Muscle of leg (tissue), 11 donors: ENCODE data around the gene ING1. TPM values are rescaled to one million over a fixed set of nuclear protein-coding genes. Genes with fewer than 3 reads are reported as not detected.
"Not testable (repeated sequence)": the region's sequence is repeated elsewhere in the genome, so short reads cannot be mapped to it uniquely, and the experiment has no call there.

Experiments used
- DNase-seq: peaks from one replicate; pipeline ENCODE4 v3.0.0; 2013
- H3K27ac ChIP-seq: one replicate; pipeline ENCODE4 v1.5.1; 2013; ENCODE audit warnings: mild to moderate bottlenecking, low read length, control low read depth
- H3K27me3 ChIP-seq: one replicate; pipeline ENCODE4 v1.6.1; 2013; ENCODE audit warnings: low read length; ENCODE audit not compliant: control insufficient read depth, insufficient read depth
- H3K36me3 ChIP-seq: one replicate; pipeline ENCODE4 v1.6.1; 2013; ENCODE audit warnings: low read length; ENCODE audit not compliant: control insufficient read depth, insufficient read depth
- H3K4me1 ChIP-seq: one replicate; pipeline ENCODE4 v1.6.1; 2013; ENCODE audit warnings: low read length; ENCODE audit not compliant: control insufficient read depth, insufficient read depth
- H3K4me3 ChIP-seq: one replicate; pipeline ENCODE4 v1.5.1; 2013; ENCODE audit warnings: low read length, control low read depth
- H3K9me3 ChIP-seq: replicated peaks from 2 replicates; pipeline ENCODE4 v1.6.1; 2013; ENCODE audit warnings: low read depth, low read length; ENCODE audit not compliant: control insufficient read depth
- WGBS: methylation state at CpG from one replicate; pipeline ENCODE4 v1.1.5; 2013; ENCODE audit warnings: missing lambda C conversion rate; ENCODE audit not compliant: insufficient coverage; 5-methylcytosine and 5-hydroxymethylcytosine counted together
- polyA plus RNA-seq, 8 donors: library from polyadenylated mRNA; unstranded; fragments of 120-200 nt; gene quantifications; one replicate each; pipeline versions ENCODE4 v1.2.1 to v1.2.3, GENCODE V29; 2013; ENCODE audit warnings: inconsistent platforms in 1 of 8, low replicate concordance in 1 of 8; ENCODE audit not compliant: insufficient read length in 8 of 8, insufficient read depth in 1 of 8
- total RNA-seq: library from RNA; stranded (reverse); fragments of 120-200 nt; gene quantifications from one replicate; pipeline ENCODE4 v1.2.4, GENCODE V29; 2013

The ING1 gene
- total and polyA plus RNA-seq, 9 donors: 6.0 to 16.9 (median 13.5) TPM

- peaks cover 12% of the 10 kb centered on the region for H3K4me1 ChIP-seq
- peak; percentile 67 for DNase-seq
Observed at GRCh38 chr13:110713981-110714796, 689 bp downstream of the ING1 start.

DNA sequence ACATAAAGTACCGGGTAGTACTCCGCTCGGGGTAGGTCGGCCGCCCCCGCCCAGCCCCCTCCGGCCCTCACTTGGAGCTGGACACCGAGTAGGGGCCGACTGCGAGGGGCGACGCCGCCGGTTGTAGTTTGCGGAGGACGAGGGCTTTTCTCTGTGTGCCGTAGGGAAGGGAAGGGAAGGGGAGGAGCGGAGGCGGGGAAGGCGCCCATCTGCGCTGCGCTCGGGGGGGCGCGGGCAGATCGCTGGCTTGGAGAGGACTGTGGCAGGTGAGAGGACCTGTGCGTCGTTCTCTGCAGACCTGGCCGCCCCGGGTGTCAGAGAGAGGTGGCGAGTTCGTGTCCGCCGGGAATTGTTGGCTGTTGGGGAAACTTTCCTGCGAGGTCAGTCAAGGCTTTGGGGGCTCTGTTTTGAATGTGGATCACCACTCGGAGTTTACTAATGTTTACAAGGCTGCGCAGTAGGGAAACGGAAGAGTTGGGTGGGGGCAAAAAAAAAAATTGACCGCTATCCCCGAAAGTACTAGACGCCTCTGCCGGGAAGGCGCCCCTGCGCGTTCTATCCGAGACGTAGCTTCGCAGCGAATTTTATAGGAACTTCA, 1.4 kb downstream of the ING1 start:
- H3K27ac ChIP-seq: peak overlapping the region; percentile 100
- H3K9me3 ChIP-seq: no peaks in the 10 kb centered on the region
- H3K36me3 ChIP-seq: peaks cover 10% of the 10 kb centered on the region
- under 1% methylated on average over 48 of the region's 49 CpGs for WGBS
- DNase-seq: peak; percentile 84
- H3K27me3 ChIP-seq: no peaks in the 10 kb centered on the region
- peak overlapping the region; percentile 70 for H3K4me3 ChIP-seq
- peaks cover 12% of the 10 kb centered on the region for H3K4me1 ChIP-seq

More at GRCh38 chr13:110713981-110714796, 689 bp downstream of the ING1 start:
- Histone ChIP-seq H3K9me3 (no peaks in the 10 kb centered on the region), H3K4me3 (peak overlapping the region; percentile 70), H3K27ac (peak overlapping the region; percentile 100), H3K36me3 (peaks cover 3% of the 10 kb centered on the region), H3K27me3 (no peaks in the 10 kb centered on the region)
- 1% methylated on average over 68 of the region's 86 CpGs for WGBS

GRCh38 chr13:110715395-110716246, 2.1 kb downstream of the ING1 start:
- under 1% methylated on average over 64 of the region's 74 CpGs for WGBS
- Histone ChIP-seq H3K4me3 (peak overlapping the region; percentile 99), H3K27ac (peak overlapping the region; percentile 100), H3K36me3 (peaks cover 12% of the 10 kb centered on the region), H3K9me3 (no peaks in the 10 kb centered on the region), H3K27me3 (no peaks in the 10 kb centered on the region), H3K4me1 (peaks cover 12% of the 10 kb centered on the region)
- peak; percentile 100 for DNase-seq

DNA sequence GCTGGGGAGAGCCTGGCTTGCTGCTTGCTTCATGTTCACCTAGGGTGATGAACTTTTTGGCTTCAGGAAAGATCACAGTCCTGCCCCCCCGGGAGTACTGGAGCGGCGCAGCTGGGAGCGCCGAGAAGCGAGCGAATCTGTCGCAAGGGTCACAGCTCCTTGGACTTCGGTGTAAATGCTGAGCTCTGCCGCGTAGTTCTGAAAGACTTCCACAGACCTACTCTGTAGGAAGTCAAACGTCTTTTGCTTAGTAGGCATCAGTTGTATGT, 2.7 kb downstream of the ING1 start:
- Histone ChIP-seq H3K4me1 (peaks cover 10% of the 10 kb centered on the region), H3K27ac (peak overlapping the region; percentile 98), H3K36me3 (peaks cover 16% of the 10 kb centered on the region), H3K9me3 (no peaks in the 10 kb centered on the region), H3K27me3 (no peaks in the 10 kb centered on the region), H3K4me3 (peak overlapping the region; percentile 99)
- DNase-seq: no peak
- WGBS: no CpG with 5 or more reads among the region's 12 CpGs

GRCh38 chr13:110719036-110719710, 5.7 kb downstream of the ING1 start:
- Histone ChIP-seq H3K4me1 (peaks cover 5% of the 10 kb centered on the region), H3K9me3 (no peaks in the 10 kb centered on the region), H3K27me3 (no peaks in the 10 kb centered on the region), H3K4me3 (no peak overlapping the region), H3K27ac (no peak overlapping the region), H3K36me3 (peaks cover 17% of the 10 kb centered on the region)
- no peak for DNase-seq
- WGBS: 95% methylated on average over 61 of the region's 61 CpGs

DNA sequence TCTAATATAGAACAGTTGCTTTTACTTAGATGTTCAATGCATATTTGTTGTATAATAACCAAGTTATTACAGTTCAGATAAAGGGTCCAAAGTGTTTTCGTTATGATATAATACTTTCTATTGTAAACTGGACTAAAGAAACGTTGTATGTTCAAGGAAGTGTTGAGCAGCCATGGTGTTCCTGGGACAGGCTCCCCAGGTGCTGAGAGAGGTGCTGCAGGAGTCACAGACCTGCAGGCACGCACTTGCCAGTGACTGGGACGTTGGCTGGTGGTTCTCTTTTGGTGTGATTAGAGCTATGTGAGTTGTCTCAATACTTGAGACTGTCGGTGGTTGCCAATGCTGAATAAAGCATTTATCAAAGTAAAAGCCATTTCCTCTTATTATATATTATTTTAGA, 9.5 kb downstream of the ING1 start:
- Histone ChIP-seq H3K27ac (no peak overlapping the region), H3K4me1 (no peaks in the 10 kb centered on the region), H3K36me3 (peaks cover 17% of the 10 kb centered on the region), H3K9me3 (no peaks in the 10 kb centered on the region), H3K27me3 (no peaks in the 10 kb centered on the region), H3K4me3 (no peak overlapping the region)
- WGBS: 100% methylated on average over 1 of the region's 5 CpGs
- no peak for DNase-seq

DNA sequence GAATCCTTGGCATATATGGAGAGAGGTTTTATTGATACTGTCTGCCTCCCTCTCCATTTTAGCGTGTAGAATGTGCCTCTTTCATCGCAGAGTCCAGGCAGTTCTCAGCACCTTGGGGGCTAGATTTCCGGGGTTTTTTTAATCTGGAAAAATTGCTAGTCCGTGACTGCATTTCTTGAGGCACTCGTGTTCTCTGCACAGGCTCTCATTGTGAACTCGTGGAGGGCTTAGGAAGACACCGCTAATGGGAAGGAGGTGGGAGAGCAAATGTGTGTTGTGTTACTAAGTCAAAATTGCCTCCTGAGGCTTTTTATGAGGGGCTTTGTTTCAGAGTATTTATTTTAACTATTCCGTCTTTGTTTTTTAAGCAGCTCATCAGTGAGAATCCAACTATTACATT, 10.1 kb downstream of the ING1 start:
- no peaks in the 10 kb centered on the region for H3K27me3 ChIP-seq
- WGBS: 47% methylated on average over 4 of the region's 8 CpGs
- H3K27ac ChIP-seq: no peak overlapping the region
- no peaks in the 10 kb centered on the region for H3K9me3 ChIP-seq
- no peak overlapping the region for H3K4me3 ChIP-seq
- no peak for DNase-seq
- peaks cover 17% of the 10 kb centered on the region for H3K36me3 ChIP-seq
- H3K4me1 ChIP-seq: no peaks in the 10 kb centered on the region

DNA sequence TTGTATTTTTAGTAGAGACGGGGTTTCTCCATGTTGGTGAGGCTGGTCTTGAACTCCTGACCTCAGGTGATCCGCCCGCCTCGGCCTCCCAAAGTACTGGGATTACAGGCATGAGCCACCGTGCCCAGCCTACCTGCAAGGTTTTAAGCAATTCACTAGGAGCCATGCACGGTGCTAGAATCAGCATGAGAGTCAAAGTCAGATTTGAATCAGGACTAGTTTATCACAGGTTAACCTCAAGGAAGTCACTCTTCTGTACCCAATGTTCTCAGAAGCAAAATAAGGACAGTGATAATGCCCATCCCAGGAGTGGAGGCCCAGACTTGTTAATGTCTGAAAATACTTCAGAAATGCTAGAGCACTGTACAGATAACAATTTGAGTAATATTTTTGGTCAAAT, 12.7 kb downstream of the ING1 start:
- not testable (repeated sequence) for DNase-seq, H3K27me3 ChIP-seq, H3K4me1 ChIP-seq, H3K4me3 ChIP-seq, H3K9me3 ChIP-seq, H3K36me3 ChIP-seq, H3K27ac ChIP-seq
- 95% methylated on average over 6 of the region's 6 CpGs for WGBS

DNA sequence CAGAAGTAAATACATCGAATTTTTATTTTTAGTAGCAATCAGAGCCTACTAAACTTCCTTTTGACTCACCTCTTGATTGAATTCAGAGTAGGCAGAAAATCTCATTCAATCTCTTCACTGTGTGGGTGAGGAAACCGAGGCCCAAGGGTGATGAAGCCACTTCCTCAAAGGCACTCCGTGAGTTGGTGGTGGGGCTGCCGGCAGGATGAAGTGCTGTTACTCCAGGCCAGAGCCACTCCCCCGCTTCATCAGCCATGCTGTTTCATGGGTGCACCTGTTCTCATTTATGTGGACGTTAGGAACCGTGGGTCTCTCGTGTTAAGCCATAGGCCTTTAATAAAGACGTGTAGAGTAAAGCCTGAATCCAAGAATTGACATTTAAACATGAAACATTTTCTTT, 13.2 kb downstream of the ING1 start:
- DNase-seq: no peak
- WGBS: 17% methylated on average over 1 of the region's 9 CpGs
- Histone ChIP-seq H3K4me1 (no peaks in the 10 kb centered on the region), H3K4me3 (no peak overlapping the region), H3K27ac (no peak overlapping the region), H3K27me3 (no peaks in the 10 kb centered on the region), H3K9me3 (no peaks in the 10 kb centered on the region), H3K36me3 (no peaks in the 10 kb centered on the region)

- Histone ChIP-seq H3K27ac (no peak overlapping the region), H3K27me3 (no peaks in the 10 kb centered on the region), H3K36me3 (no peaks in the 10 kb centered on the region), H3K4me3 (no peak overlapping the region), H3K9me3 (no peaks in the 10 kb centered on the region), H3K4me1 (no peaks in the 10 kb centered on the region)
- no peak for DNase-seq
- 93% methylated on average over 2 of the region's 3 CpGs for WGBS
Observed at GRCh38 chr13:110731072-110731471, 17.6 kb downstream of the ING1 start.
